ENCODE measurements around the gene PROSER2. TPM values are rescaled to one million over a fixed set of nuclear protein-coding genes. Genes with fewer than 3 reads are reported as not detected.

PROSER2 gene
- total RNA-seq, 1 experiment from 2014 or later, result 10.6 TPM

DNA sequence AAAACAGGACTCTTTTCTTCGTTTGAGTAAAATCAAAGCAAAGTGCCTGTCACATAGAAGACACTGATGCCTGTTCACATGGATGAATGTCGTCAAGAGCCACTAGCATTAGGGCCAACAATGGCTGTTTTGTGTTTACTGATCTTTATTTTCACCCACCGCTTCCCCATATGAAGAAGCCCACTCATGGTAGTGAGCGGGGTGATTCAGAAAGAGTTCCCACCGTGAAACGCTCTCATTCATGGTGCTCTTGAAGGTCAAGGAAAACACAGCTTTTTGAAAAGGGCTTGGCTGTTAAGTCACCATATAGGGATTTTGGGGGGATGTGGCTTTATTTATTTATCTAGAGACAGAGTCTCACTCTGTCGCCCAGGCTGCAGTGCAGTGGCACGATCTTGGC is 12.5 kb downstream of the PROSER2 start:
- no peak overlapping the region for H2AK5ac ChIP-seq (ENCODE audit: insufficient read length, low read length)
- no peak for TF ChIP-seq CTCF (conservative IDR thresholded peaks at IDR 0.05)
- no peak overlapping the region for H3K56ac ChIP-seq (ENCODE audit: insufficient read length, low read depth, low read length)
- H3K9me3 ChIP-seq (ENCODE audit: control insufficient read depth, low read depth, low read length), result no peaks in the 10 kb centered on the region
- no peak overlapping the region for H3K23ac ChIP-seq (ENCODE audit: insufficient read length, low read depth, low read length)
- no CpG with 5 or more reads among the region's 8 CpGs for WGBS (ENCODE audit: extremely low coverage, insufficient read length, low lambda C conversion rate)
- H3K27me3 ChIP-seq (ENCODE audit: insufficient read depth, low read length), result no peaks in the 10 kb centered on the region
- no peak overlapping the region for H2BK5ac ChIP-seq (ENCODE audit: insufficient read length, low read length)
- no peak overlapping the region for H2BK12ac ChIP-seq (ENCODE audit: insufficient read length, low read depth, low read length)
- no peak overlapping the region for H3K4me3 Mint-ChIP-seq
- no peak overlapping the region for H3K9ac ChIP-seq (ENCODE audit: extremely low read depth, insufficient read length, low read length)
- H3K9me3 Mint-ChIP-seq, result no peaks in the 10 kb centered on the region
- H3K14ac ChIP-seq (ENCODE audit: insufficient read depth, low read length), result no peak overlapping the region
- no peak overlapping the region for H3T11ph ChIP-seq (ENCODE audit: low read length)
- H3K4me2 ChIP-seq (ENCODE audit: insufficient read depth, insufficient read length, low read length), result no peak overlapping the region
- no peaks in the 10 kb centered on the region for H3K23me2 ChIP-seq (ENCODE audit: insufficient read length, low read depth, low read length, poor library complexity, severe bottlenecking)
- H3K4me1 ChIP-seq (ENCODE audit: insufficient read depth, low read length), result peaks cover 2% of the 10 kb centered on the region; the same call in 1 of the 2 replicates
- no peak overlapping the region for H4K91ac ChIP-seq (ENCODE audit: insufficient read length, low read depth, low read length)
- no peak overlapping the region for H3K18ac ChIP-seq (ENCODE audit: insufficient read length, low read depth, low read length)
- H3K79me1 ChIP-seq (ENCODE audit: insufficient read depth, low read depth, low read length, poor library complexity, severe bottlenecking), result no peaks in the 10 kb centered on the region
- no peak overlapping the region for H3K4ac ChIP-seq (ENCODE audit: low read depth, low read length)
- no peaks in the 10 kb centered on the region for H3K27me3 Mint-ChIP-seq (ENCODE audit: low read depth)
- no peak overlapping the region for H4K8ac ChIP-seq (replicated peaks; ENCODE audit: insufficient read length, low read depth, low read length)
- H3K36me3 Mint-ChIP-seq (ENCODE audit: insufficient read depth in 1 of 3, low read depth in 3 of 3), result peaks cover 0 to 4% (median 0%) of the 10 kb centered on the region in 3 experiments; a peak in 2 of 7 replicates
- no peak overlapping the region for H2BK15ac ChIP-seq (ENCODE audit: low read depth, low read length)
- no peak overlapping the region for H2BK20ac ChIP-seq (ENCODE audit: low read depth, low read length, poor library complexity, severe bottlenecking)
- H3K4me1 Mint-ChIP-seq, result peaks cover 12 to 13% of the 10 kb centered on the region in 2 experiments
- no peak overlapping the region for H2AFZ ChIP-seq (ENCODE audit: low read length)
- no peaks in the 10 kb centered on the region for H4K20me1 ChIP-seq (ENCODE audit: control insufficient read depth, insufficient read depth, insufficient read length)
- no peak overlapping the region for H2BK120ac ChIP-seq (ENCODE audit: low read depth, low read length, poor library complexity, severe bottlenecking)
- no peak overlapping the region for H3K27ac ChIP-seq (ENCODE audit: insufficient read length, low read depth, low read length)
- H3K79me2 ChIP-seq (ENCODE audit: insufficient read depth, low read length), result no peaks in the 10 kb centered on the region
- H3K27ac Mint-ChIP-seq, result no peak overlapping the region
- H4K5ac ChIP-seq (ENCODE audit: insufficient read length, low read depth, low read length), result no peak overlapping the region
- DNase-seq, result no peak
